GM21737 (cell line): ENCODE measurements around the gene ST6GALNAC2.
"Not testable (repeated sequence)": the region's sequence is repeated elsewhere in the genome, so short reads cannot be mapped to it uniquely, and the experiment has no call there.

ENCODE experiments used
- ATAC-seq: cut with Tn5 transposase; IDR thresholded peaks from one replicate; pipeline ENCODE4 v1.9.1; 2021; ENCODE audit warnings: mild to moderate bottlenecking, moderate library complexity; ENCODE audit not compliant: unreplicated experiment

The ST6GALNAC2 gene

GRCh38 chr17:76572201-76572910, 13.3 kb downstream of the ST6GALNAC2 start:
- ATAC-seq = no peak

GRCh38 chr17:76570877-76571471, 14.7 kb downstream of the ST6GALNAC2 start:
- no peak for ATAC-seq

GRCh38 chr17:76570457-76570856, 15.2 kb downstream of the ST6GALNAC2 start:
- no peak for ATAC-seq

- ATAC-seq = no peak
Observed at GRCh38 chr17:76569607-76570279, 15.9 kb downstream of the ST6GALNAC2 start.

- ATAC-seq = no peak
Observed at GRCh38 chr17:76568811-76569221, 16.8 kb downstream of the ST6GALNAC2 start.

GRCh38 chr17:76567634-76568432, 17.8 kb downstream of the ST6GALNAC2 start:
- ATAC-seq = no peak

GRCh38 chr17:76566988-76567431, 18.6 kb downstream of the ST6GALNAC2 start:
- ATAC-seq = no peak

- ATAC-seq = no peak
Observed at GRCh38 chr17:76566613-76566943, 19.1 kb downstream of the ST6GALNAC2 start.

- ATAC-seq = no peak
Observed at GRCh38 chr17:76565728-76566612, 19.7 kb downstream of the ST6GALNAC2 start.

GRCh38 chr17:76564991-76565727, 20.5 kb downstream of the ST6GALNAC2 start:
- not testable (repeated sequence) for ATAC-seq

- not testable (repeated sequence) for ATAC-seq
Observed at GRCh38 chr17:76563359-76563758, 22.3 kb downstream of the ST6GALNAC2 start.

- no peak for ATAC-seq
Observed at GRCh38 chr17:76562734-76563148, 22.9 kb downstream of the ST6GALNAC2 start.

- no peak for ATAC-seq
Observed at GRCh38 chr17:76561799-76562268, 23.8 kb downstream of the ST6GALNAC2 start.

GRCh38 chr17:76561332-76561731, 24.3 kb downstream of the ST6GALNAC2 start:
- ATAC-seq = no peak

- no peak for ATAC-seq
Observed at GRCh38 chr17:76560877-76561221, 24.8 kb downstream of the ST6GALNAC2 start.

- ATAC-seq = no peak
Observed at GRCh38 chr17:76560036-76560876, 25.4 kb downstream of the ST6GALNAC2 start.

- ATAC-seq = not testable (repeated sequence)
Observed at GRCh38 chr17:76559460-76559859, 26.2 kb downstream of the ST6GALNAC2 start.

GRCh38 chr17:76558198-76559095, 27.2 kb downstream of the ST6GALNAC2 start:
- ATAC-seq = no peak
